Measurements from ENCODE around the gene AGBL4. TPM values are rescaled to one million over a fixed set of nuclear protein-coding genes. Genes with fewer than 3 reads are reported as not detected.

Gene AGBL4
- total and polyA plus RNA-seq, 9 of the 15 experiments (the other 6 are each of a cell fraction or from before 2014, with no cell fraction given) = 0.11 TPM; not detected in 7

DNA sequence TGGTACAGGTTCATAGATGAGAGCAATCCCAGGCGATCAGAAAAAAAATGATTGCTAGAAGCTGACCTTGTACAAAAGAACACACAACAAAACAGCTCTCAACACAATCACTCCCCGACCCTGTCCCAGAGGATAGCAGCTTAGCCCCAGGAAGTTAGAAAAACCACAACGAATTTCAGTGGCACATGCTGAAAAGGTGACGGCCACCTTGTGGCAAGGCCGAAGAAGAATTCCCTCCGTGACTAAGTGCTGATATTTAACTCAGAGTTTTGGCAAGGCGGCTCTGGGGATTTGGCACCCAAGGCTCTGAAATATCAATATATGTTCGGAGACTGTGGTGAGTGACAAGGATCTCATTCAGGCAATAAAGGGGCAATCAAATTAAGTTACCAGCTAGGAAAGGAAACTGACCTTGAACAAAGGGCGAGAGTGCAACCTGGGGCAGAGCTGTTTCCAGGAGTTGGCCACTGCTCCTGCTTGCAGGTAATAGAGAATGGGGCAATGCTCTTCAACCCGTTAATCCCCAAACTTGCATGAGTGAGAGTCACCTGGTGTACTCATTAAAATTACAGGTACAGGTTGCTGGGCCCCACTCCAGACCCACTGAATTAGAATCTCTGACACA lies 1343.2 kb downstream of the AGBL4 start:
- Histone ChIP-seq H4K20me1 (replicated peaks; ENCODE audit: control insufficient read depth, insufficient read depth, low read length) (no peaks in the 10 kb centered on the region), H3K9me3 (replicated peaks; ENCODE audit: control insufficient read depth, insufficient read depth, low read depth, low read length) (no peaks in the 10 kb centered on the region), H3K27ac (ENCODE audit: extremely low read depth, low read depth, low read length) (no peak overlapping the region), H3K4me1 (replicated peaks in 1 of 2; ENCODE audit: control insufficient read depth in 2 of 2, insufficient read depth in 2 of 2, low read length in 2 of 2) (no peaks in the 10 kb centered on the region), H3K4me2 (ENCODE audit: insufficient read depth, low read length) (no peak overlapping the region), H3K9me1 (ENCODE audit: control insufficient read depth, insufficient read depth, low read length) (no peaks in the 10 kb centered on the region), H3K36me3 (ENCODE audit: control insufficient read depth, insufficient read depth, low read length) (no peaks in the 10 kb centered on the region), H3K9ac (ENCODE audit: insufficient read depth in 1 of 2, low read depth in 2 of 2, low read length in 2 of 2) (no peak overlapping the region), H3K27me3 (ENCODE audit: control insufficient read depth in 2 of 2, insufficient read depth in 2 of 2, low read length in 2 of 2) (no peaks in the 10 kb centered on the region), H2AFZ (ENCODE audit: low read depth, low read length) (no peak overlapping the region), H3K79me2 (ENCODE audit: control insufficient read depth, insufficient read depth, low read length) (no peaks in the 10 kb centered on the region), H3K4me3 (no peak overlapping the region)
- 1% methylated on average over 10 of the region's 10 CpGs for WGBS (ENCODE audit: insufficient coverage, low coverage, missing lambda C conversion rate)
- no TSS peak for BruUV-seq (replicated peaks)
- POLR2A ChIA-PET = interaction anchor here (0.7 kb wide), 1 partner anchor 600 kb away, joined by 3 read pairs; no protein-coding TSS in a partner anchor
- in situ Hi-C loops (cut with MboI) (no loop called here), intact Hi-C loops (cut with micrococcal nuclease) (no loop called here)
- DNase-seq (ENCODE audit: extremely low read depth in 1 of 4, low spot score in 3 of 4) = no peak
- FAIRE-seq = no peak
- TF ChIP-seq, protein P1, sequence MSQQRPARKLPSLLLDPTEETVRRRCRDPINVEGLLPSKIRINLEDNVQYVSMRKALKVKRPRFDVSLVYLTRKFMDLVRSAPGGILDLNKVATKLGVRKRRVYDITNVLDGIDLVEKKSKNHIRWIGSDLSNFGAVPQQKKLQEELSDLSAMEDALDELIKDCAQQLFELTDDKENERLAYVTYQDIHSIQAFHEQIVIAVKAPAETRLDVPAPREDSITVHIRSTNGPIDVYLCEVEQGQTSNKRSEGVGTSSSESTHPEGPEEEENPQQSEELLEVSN (IDR thresholded peaks at IDR 0.05; ENCODE audit: borderline replicate concordance in 1 of 2, extremely low read depth in 1 of 2, insufficient read depth in 1 of 2, insufficient read length in 1 of 2, low read depth in 1 of 2, low read length in 1 of 2, poor library complexity in 1 of 2, severe bottlenecking in 1 of 2) = peak in 1 of 2 experiments; percentile 37
- TF ChIP-seq ZBTB8A (IDR thresholded peaks at IDR 0.05; ENCODE audit: partially characterized antibody) (no peak), JUNB (CRISPR knock-in tag; conservative IDR thresholded peaks at IDR 0.05) (no peak), CREB1 (IDR thresholded peaks at IDR 0.05) (no peak), CREB1 (CRISPR knock-in tag; IDR thresholded peaks at IDR 0.05) (no peak), MBD2 (IDR thresholded peaks at IDR 0.05; ENCODE audit: borderline replicate concordance, low read depth) (no peak)
- TF ChIP-seq, protein P2, sequence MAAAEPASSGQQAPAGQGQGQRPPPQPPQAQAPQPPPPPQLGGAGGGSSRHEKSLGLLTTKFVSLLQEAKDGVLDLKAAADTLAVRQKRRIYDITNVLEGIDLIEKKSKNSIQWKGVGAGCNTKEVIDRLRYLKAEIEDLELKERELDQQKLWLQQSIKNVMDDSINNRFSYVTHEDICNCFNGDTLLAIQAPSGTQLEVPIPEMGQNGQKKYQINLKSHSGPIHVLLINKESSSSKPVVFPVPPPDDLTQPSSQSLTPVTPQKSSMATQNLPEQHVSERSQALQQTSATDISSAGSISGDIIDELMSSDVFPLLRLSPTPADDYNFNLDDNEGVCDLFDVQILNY (CRISPR knock-in tag; IDR thresholded peaks at IDR 0.05) = no peak
- TF ChIP-seq, protein P3, sequence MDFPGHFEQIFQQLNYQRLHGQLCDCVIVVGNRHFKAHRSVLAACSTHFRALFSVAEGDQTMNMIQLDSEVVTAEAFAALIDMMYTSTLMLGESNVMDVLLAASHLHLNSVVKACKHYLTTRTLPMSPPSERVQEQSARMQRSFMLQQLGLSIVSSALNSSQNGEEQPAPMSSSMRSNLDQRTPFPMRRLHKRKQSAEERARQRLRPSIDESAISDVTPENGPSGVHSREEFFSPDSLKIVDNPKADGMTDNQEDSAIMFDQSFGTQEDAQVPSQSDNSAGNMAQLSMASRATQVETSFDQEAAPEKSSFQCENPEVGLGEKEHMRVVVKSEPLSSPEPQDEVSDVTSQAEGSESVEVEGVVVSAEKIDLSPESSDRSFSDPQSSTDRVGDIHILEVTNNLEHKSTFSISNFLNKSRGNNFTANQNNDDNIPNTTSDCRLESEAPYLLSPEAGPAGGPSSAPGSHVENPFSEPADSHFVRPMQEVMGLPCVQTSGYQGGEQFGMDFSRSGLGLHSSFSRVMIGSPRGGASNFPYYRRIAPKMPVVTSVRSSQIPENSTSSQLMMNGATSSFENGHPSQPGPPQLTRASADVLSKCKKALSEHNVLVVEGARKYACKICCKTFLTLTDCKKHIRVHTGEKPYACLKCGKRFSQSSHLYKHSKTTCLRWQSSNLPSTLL (IDR thresholded peaks at IDR 0.05) = no peak
- no peak for ATAC-seq
- CTCF ChIA-PET (ENCODE audit: low intra/inter-chr PET ratio) = no interaction called here
